Hematopoietic multipotent progenitor cell treated with erythropoietin and hydrocortisone succinate and interleukin-3 and kit ligand, for 4 days (in vitro differentiated cells): Measurements from ENCODE around the gene CHMP2B.
"Not testable (repeated sequence)": the region's sequence is repeated elsewhere in the genome, so short reads cannot be mapped to it uniquely, and the experiment has no call there.

Experiments used
- DNase-seq: peaks from one replicate; pipeline ENCODE4 v3.0.0-alpha.2; 2015

Gene CHMP2B

GRCh38 chr3:87236093-87236492, 9.0 kb downstream of the CHMP2B start:
- no peak for DNase-seq

- DNase-seq: no peak
Measured at GRCh38 chr3:87246662-87247429, 19.7 kb downstream of the CHMP2B start.

GRCh38 chr3:87247430-87247773, 20.3 kb downstream of the CHMP2B start:
- no peak for DNase-seq

GRCh38 chr3:87248231-87248630, 21.1 kb downstream of the CHMP2B start:
- DNase-seq: not testable (repeated sequence)

- DNase-seq: no peak
Measured at GRCh38 chr3:87248831-87249230, 21.7 kb downstream of the CHMP2B start.

GRCh38 chr3:87250009-87250408, 22.9 kb downstream of the CHMP2B start:
- no peak for DNase-seq

- peak; percentile 86 for DNase-seq
Measured at GRCh38 chr3:87260270-87260669, 33.2 kb downstream of the CHMP2B start.

GRCh38 chr3:87261925-87262324, 34.8 kb downstream of the CHMP2B start:
- no peak for DNase-seq

- DNase-seq: peak; percentile 67
Measured at GRCh38 chr3:87267953-87268645, 41.0 kb downstream of the CHMP2B start.

GRCh38 chr3:87268646-87269211, 41.6 kb downstream of the CHMP2B start:
- DNase-seq: peak; percentile 49

GRCh38 chr3:87269723-87270122, 42.6 kb downstream of the CHMP2B start:
- DNase-seq: no peak

GRCh38 chr3:87270908-87271700, 44.0 kb downstream of the CHMP2B start:
- DNase-seq: peak; percentile 72

- DNase-seq: no peak
Measured at GRCh38 chr3:87272718-87273341, 45.7 kb downstream of the CHMP2B start.

- no peak for DNase-seq
Measured at GRCh38 chr3:87276484-87276883, 49.4 kb downstream of the CHMP2B start, which contains the start of gene POU1F1. TSS of gene POU1F1 (minus strand) at chr3:87276584. CDS start at chr3:87276462, 122 bp downstream.

GRCh38 chr3:87287011-87287410, 59.9 kb downstream of the CHMP2B start:
- DNase-seq: no peak

- DNase-seq: no peak
Measured at GRCh38 chr3:87288446-87288845, 61.3 kb downstream of the CHMP2B start.

- peak; percentile 77 for DNase-seq
Measured at GRCh38 chr3:87298111-87298718, 71.1 kb downstream of the CHMP2B start.

- not testable (repeated sequence) for DNase-seq
Measured at GRCh38 chr3:87305031-87305430, 77.9 kb downstream of the CHMP2B start.
